ENCODE results near the gene RAB44. TPM values are rescaled to one million over a fixed set of nuclear protein-coding genes. Genes with fewer than 3 reads are reported as not detected.

The RAB44 gene
- polyA plus RNA-seq, 3 donors, result 0.06 to 0.08 (median 0.06) TPM

- DNase-seq (ENCODE audit: extremely low read depth in 1 of 11, low read depth in 9 of 11, low spot score in 4 of 11), result no peak
These were observed 13.8 kb upstream of the RAB44 start for GRCh38 chr6:36683656-36684446.

GRCh38 chr6:36684447-36684812 lies 13.2 kb upstream of the RAB44 start:
- DNase-seq (ENCODE audit: extremely low read depth in 1 of 11, low read depth in 9 of 11, low spot score in 4 of 11), result no peak

- DNase-seq (ENCODE audit: extremely low read depth in 1 of 11, low read depth in 9 of 11, low spot score in 4 of 11), result no peak
These were observed 12.3 kb upstream of the RAB44 start for GRCh38 chr6:36685166-36685924.

GRCh38 chr6:36685926-36686667 lies 11.5 kb upstream of the RAB44 start:
- no peak for DNase-seq (ENCODE audit: extremely low read depth in 1 of 11, low read depth in 9 of 11, low spot score in 4 of 11)

- DNase-seq (ENCODE audit: extremely low read depth in 1 of 11, low read depth in 9 of 11, low spot score in 4 of 11), result no peak
These were observed 10.7 kb upstream of the RAB44 start for GRCh38 chr6:36686668-36687513.

GRCh38 chr6:36688063-36688738 lies 9.4 kb upstream of the RAB44 start:
- DNase-seq (ENCODE audit: extremely low read depth in 1 of 11, low read depth in 9 of 11, low spot score in 4 of 11), result no peak

GRCh38 chr6:36688739-36689075 lies 8.9 kb upstream of the RAB44 start:
- no peak for DNase-seq (ENCODE audit: extremely low read depth in 1 of 11, low read depth in 9 of 11, low spot score in 4 of 11)

GRCh38 chr6:36691011-36691410 lies 6.6 kb upstream of the RAB44 start:
- DNase-seq (ENCODE audit: extremely low read depth in 1 of 11, low read depth in 9 of 11, low spot score in 4 of 11), result no peak

GRCh38 chr6:36691612-36692011 lies 6.0 kb upstream of the RAB44 start:
- no peak for DNase-seq (ENCODE audit: extremely low read depth in 1 of 11, low read depth in 9 of 11, low spot score in 4 of 11)

GRCh38 chr6:36692220-36692619 lies 5.4 kb upstream of the RAB44 start:
- DNase-seq (ENCODE audit: extremely low read depth in 1 of 11, low read depth in 9 of 11, low spot score in 4 of 11), result no peak

GRCh38 chr6:36692861-36693702 lies 4.5 kb upstream of the RAB44 start:
- no peak for DNase-seq (ENCODE audit: extremely low read depth in 1 of 11, low read depth in 9 of 11, low spot score in 4 of 11)

- peak in 2 of 11 donors; percentile 28 to 36 for DNase-seq (ENCODE audit: extremely low read depth in 1 of 11, low read depth in 9 of 11, low spot score in 4 of 11)
These were observed 3.0 kb upstream of the RAB44 start for GRCh38 chr6:36694616-36695015.

GRCh38 chr6:36695414-36695813 lies 2.2 kb upstream of the RAB44 start:
- no peak for DNase-seq (ENCODE audit: extremely low read depth in 1 of 11, low read depth in 9 of 11, low spot score in 4 of 11)

- no peak for DNase-seq (ENCODE audit: extremely low read depth in 1 of 11, low read depth in 9 of 11, low spot score in 4 of 11)
These were observed 570 bp downstream of the RAB44 start for GRCh38 chr6:36698196-36698595.

- no peak for DNase-seq (ENCODE audit: extremely low read depth in 1 of 11, low read depth in 9 of 11, low spot score in 4 of 11)
These were observed 1.2 kb downstream of the RAB44 start for GRCh38 chr6:36698871-36699271.

GRCh38 chr6:36699348-36699747 lies 1.7 kb downstream of the RAB44 start:
- no peak for DNase-seq (ENCODE audit: extremely low read depth in 1 of 11, low read depth in 9 of 11, low spot score in 4 of 11)

- no peak for DNase-seq (ENCODE audit: extremely low read depth in 1 of 11, low read depth in 9 of 11, low spot score in 4 of 11)
These were observed 2.6 kb downstream of the RAB44 start for GRCh38 chr6:36700071-36700812.

Measured in renal cortex interstitium (tissue), 11 donors.